CD4-positive, alpha-beta T cell treated with Interleukin-6 for 4 hours (primary cell): ENCODE data around the gene CNTN3.

Experiments used
- DNase-seq: peaks from one replicate; pipeline ENCODE4 v3.0.0-alpha.2; 2020; ENCODE audit warnings: mixed read lengths

Gene CNTN3

GRCh38 chr3:74614107-74614967 lies at the start of gene CNTN3:
Gene CNTN3 (minus strand): TSS chr3:74614659. CDS start chr3:74521112, 93,547 bp downstream.
- no peak for DNase-seq

DNA sequence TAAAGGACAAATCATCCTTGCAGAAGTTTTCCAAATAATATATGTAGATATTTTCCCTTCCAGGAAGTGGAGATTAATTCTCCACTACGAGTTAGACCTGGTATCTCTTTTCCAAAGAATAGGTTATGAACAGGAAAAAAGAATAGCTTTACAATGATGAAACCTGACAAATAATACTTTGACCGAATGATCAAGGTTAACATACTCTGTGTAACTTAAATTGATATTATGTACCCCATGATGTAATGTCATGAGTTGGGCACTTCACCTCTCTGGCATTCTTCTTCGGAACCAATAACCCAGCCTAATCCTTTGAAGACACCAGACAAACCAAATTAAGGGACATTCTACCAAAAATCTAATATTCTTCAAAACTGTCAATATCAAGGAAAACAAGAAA lies 48.7 kb upstream of the CNTN3 start:
- no peak for DNase-seq

DNA sequence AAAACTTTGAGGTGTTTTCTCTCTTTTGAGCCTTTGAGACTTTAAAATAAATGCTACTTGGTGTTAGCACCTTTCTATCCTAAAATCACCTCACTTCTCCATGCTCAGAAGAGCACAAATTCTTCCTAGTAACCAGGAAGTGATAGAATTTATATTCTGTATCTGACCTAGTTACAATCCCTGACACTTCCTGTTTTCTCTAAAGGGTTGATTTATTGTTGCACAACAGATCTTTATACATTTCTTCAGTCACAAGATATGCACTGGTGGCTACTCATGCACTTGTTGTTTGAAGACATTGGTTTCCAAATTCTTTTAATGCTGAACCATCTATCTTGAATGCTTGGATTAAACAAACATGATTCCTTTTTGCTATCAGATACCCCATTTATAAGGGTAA lies 47.2 kb upstream of the CNTN3 start:
- no peak for DNase-seq

GRCh38 chr3:74651885-74652284 lies 37.4 kb upstream of the CNTN3 start:
- DNase-seq: no peak

DNA sequence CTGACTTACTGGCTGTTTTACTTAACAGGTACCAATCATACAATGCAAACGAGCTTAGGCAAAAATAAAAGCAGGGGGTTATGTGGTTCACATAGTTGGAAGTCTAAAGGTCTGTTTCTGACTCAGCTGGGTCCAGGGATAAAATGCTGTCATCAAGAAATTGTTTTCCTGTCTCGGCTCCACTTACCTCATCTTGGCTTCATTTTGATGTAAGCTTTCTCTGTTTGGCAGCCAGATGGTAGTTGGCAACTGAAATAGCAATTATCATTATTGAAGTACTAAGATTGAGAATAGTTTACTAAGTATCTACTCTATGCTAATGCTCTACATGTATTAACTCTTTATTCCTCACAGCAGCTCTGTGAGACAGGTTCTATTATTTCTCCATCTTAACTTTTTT lies 36.8 kb upstream of the CNTN3 start:
- DNase-seq: no peak

- DNase-seq: no peak
Observed at GRCh38 chr3:74648107-74648506, 33.6 kb upstream of the CNTN3 start.

- DNase-seq: no peak
Observed at GRCh38 chr3:74646094-74646493, 31.6 kb upstream of the CNTN3 start.

DNA sequence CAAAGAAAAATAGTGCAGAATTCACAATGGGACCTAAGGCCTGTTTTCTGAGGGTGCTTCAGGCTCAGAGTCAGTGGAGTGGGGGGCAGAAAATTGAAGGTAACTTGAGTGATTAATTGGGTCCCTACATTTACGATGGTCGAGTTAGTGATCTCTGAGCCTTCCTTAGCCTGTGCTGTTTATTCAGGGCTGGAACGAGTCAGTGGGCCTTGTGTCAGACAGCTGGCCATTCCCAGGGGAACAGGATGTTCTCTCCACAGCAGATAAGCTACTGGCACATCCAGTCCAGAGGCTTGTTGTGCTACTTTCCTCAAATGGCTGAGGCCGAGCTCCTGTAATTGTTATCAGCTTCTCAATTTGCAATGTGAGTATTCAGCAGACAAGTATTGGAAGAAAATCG lies 29.2 kb upstream of the CNTN3 start:
- DNase-seq: no peak

DNA sequence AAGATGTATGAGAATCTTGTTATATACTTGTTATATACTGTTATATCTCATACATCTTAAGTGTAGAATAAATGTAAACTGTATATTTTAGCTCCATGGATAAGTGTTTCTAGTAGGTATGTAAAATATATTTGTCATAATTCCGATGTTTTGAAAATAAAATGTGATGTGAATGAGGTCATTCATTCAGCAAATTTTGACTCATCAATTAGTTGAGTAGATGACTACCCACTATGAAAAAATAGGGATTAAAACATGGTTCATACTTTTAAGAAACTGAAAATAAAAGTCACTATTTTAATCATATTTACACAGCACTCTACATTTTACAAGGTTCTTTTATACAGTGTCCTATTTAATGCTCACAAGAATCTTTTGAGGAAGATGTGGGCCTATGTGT lies 28.4 kb upstream of the CNTN3 start:
- no peak for DNase-seq

DNA sequence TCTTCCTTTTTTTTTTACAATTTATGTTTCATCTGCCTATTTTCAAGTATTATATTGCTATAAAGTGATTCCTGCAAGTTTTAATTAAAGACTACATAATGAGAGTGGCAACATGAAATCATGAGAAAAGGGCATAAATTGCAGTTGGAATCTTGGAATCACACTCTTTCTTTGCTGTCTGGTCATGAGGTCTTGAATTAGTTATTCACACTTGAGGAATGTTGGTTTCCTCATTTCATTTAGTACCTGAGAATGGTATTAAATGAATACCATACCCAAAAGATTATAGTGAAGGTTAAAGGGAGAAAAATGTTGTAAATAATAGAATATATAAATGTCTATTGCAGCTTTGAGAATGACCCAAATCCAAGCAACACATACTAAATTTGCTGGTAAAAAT lies 25.8 kb upstream of the CNTN3 start:
- DNase-seq: no peak

DNA sequence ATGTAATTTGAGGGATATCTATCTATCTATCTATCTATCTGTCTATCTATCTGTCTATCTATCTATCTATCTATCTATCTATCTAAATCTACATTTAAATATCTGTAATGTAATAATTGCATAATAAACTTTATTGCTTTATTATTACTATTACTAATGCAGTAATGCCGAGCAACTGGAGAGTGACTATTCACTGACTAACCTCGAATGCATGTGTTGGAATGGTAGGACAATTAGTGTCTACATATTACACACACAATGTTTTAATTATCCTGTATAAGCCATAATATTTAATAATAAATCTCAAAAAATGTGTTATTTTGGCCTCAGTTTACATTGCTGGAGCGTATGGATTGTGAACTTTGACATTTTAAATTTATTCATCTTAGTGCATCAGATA lies 25.2 kb upstream of the CNTN3 start:
- no peak for DNase-seq

DNA sequence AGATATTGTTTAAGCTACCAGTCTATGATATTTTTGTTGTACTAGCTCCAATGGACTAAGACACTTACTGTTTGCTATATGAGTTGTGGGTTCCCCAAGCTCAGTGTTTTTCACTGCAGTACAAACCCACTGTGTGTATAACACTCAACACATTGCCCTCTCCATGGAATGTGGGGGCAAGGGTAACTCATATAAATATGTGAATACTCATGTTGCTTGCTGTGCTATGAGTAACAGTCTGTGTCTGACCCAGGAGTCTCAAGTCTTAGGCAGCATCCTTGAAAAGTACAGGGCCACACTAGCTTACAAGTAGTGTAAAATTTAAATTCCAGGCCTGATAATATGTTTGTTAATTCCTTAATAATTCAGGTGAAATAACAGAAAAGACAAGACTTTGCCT lies 22.5 kb upstream of the CNTN3 start:
- DNase-seq: no peak

DNA sequence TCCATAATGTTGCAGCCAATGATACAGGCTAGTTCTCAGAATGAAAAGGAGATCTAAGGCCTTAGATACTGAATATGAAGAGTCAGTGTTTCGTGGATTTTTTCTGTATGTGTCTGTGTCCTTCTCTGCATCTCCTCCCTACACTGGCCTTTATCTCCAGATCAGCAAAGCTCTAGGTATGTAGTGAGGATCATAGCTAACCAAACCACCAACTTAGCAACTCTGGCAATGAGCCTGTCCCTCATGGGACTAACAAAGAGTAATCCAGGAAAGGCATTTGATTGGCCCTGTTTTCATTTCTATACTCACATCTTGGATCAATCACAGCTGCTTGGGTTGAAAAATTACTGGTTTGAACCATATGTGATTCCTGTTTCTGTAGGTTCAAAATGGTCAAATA lies 18.6 kb upstream of the CNTN3 start:
- no peak for DNase-seq

DNA sequence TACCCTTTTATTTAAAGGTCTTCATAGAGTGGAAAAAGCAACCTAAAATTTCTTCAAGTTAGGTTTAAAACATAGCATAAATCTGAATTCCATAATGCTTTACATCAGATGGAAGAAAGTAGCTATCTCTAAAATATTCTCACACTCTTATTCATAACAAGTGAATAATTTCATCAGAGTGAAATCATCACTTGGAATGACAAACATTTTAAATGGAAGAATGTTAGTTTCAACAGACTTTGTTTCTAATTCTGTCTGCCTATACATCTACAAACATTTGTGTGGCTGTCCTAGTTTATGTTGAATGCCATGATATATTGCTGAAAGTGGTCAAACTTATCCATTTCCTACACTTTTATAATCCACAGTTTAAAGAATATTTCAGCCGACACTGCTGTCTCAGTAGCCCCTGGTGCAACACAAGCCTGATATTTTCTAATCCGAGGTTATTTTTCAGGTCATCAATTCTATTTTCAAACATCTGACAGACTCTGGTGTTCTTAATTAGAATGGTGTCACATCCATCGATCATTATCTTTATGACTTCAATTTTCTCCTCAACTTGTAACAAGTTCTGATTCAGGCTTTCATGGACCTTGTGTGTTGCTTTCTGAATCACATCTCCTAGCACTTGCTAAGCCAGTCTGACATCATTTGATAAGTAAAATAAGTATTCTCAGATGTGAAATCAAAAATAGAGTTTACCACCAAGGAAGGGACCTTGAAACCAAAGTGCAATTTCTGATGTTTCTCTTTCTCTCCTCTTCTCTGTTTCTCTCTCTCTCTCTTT lies 17.1 kb upstream of the CNTN3 start:
- DNase-seq: no peak

DNA sequence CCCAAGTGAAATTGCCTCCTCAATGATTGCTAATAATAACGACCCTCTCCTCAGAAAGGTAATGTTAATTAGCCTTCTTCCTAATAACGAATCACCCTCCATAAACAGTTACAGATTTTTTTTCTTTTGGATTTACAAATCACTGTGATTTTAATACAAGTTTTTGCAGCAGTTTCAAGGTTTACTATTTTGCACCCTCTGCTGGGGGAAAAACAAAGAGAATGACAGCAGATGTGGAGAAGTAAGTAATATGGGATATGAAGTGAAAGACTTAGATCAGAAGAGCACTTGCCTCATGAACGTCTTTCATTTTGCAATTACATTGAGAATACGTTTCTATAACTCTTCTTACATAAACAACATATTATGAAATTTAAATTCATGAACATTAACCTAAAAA lies 16.1 kb upstream of the CNTN3 start:
- no peak for DNase-seq

- no peak for DNase-seq
Observed at GRCh38 chr3:74626011-74626410, 11.6 kb upstream of the CNTN3 start.

GRCh38 chr3:74624301-74624700 lies 9.8 kb upstream of the CNTN3 start:
- no peak for DNase-seq

GRCh38 chr3:74623261-74623836 lies 8.9 kb upstream of the CNTN3 start:
- no peak for DNase-seq

DNA sequence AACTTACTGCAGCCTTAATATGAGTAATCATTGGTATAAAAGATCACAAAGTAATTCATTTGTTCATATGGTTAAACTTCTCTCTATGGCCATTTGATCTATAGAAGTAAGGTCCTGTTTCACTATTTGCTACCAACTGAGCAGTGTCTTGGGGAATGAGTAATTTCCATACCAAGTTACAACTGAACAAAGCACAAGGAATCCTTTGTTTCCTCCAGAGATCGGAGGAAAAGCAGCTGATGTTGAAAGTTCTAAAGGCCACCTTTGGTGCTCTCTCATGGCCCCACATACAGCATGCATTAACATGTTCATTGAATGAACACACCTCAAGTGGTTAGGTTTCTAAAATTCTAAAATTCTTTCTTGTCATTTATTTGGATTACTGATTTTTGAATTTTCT lies 7.1 kb upstream of the CNTN3 start:
- DNase-seq: no peak

DNA sequence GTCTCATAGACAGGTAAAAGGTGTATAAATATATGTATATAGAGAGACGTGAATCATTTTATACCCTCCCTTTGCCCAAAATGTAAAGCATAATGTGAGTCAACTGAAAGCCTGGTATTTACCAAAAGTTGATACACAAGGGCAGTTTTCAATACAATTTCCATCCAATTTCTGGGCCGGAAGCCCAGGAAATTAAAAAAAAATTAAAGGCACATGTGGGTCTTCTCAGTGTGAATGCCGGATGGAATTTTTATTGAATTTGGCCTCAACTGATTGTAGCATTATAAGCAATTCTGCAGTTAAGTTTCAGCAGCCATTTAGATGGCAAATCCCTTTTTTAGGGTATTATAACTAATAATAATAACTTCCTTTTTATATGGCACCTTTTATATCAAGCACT lies 3.3 kb upstream of the CNTN3 start:
- no peak for DNase-seq

DNA sequence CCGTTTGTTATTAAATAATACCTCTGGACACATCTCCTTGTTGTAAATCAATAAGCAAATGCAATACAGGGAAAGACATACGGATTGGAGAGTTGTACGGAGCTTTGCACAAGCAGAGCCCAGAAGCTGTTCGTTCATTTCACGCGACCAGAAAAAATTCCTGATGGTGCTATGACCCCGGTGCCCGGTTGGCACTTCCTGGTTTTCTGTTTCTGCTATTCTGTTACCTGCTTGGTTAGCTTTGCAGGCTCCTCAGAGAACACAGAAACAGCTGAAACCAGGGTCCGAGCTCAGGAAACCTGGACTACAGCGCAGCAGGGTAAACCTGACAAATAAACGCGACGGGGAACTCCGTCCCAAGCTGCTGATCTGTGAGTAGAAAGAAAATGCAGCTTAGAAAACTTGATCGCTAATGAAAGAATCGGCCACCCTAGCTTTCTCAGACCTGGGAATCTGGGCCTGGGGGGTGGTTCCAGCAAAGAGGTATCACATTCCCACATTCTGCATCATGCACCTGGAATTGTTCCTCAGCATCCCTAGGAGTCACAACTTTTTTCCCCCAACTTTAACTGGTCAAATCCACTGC lies 845 bp downstream of the CNTN3 start:
- no peak for DNase-seq

DNA sequence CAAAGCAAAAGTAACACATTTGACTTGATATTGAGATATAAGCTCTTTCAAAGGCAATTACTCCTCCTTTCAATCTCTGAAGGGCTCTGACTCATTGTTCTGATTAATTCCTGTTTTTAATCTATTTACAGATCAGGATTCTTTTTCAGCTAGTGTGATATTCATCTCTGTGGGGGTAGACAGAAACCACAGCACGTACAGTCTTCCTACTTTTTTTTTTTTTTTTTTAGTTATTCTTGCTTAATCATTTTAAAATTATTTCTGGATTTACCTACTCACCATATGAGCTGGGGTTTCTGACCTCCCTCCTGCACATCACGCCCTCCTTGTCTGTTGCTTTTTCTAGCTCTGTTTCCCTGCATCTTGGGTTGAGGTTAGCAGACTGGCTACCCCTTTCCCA lies 1.4 kb downstream of the CNTN3 start:
- no peak for DNase-seq

DNA sequence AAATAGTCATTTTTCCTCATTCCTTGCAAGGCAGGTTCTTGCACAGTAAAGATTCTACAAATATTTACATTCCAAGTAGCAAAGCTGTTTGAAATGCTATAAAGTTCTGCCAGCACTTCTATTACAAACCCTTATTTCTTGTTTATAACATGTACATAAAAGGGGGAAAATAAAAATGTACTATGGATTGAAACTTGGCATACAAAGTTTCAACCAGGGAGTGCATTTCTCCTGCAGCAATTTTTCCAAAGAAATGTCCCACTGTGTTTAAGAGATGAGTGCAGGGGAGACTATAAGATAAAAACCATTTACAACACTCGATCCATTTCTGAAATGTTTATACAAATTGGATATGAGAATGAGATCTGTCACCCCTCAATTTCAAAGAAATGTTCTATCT lies 3.3 kb downstream of the CNTN3 start:
- no peak for DNase-seq

GRCh38 chr3:74607803-74608202 lies 6.7 kb downstream of the CNTN3 start:
- no peak for DNase-seq
